NCI-H82 treated with DMSO at 0.1 percent for 48 hours (cell line): ENCODE data around the gene PI4KB.

Experiments
- DNase-seq: peaks from one replicate; lab custom pipeline; 2025; ENCODE audit not compliant: unreplicated experiment; lab: John Stamatoyannopoulos, UW

Gene PI4KB

DNA sequence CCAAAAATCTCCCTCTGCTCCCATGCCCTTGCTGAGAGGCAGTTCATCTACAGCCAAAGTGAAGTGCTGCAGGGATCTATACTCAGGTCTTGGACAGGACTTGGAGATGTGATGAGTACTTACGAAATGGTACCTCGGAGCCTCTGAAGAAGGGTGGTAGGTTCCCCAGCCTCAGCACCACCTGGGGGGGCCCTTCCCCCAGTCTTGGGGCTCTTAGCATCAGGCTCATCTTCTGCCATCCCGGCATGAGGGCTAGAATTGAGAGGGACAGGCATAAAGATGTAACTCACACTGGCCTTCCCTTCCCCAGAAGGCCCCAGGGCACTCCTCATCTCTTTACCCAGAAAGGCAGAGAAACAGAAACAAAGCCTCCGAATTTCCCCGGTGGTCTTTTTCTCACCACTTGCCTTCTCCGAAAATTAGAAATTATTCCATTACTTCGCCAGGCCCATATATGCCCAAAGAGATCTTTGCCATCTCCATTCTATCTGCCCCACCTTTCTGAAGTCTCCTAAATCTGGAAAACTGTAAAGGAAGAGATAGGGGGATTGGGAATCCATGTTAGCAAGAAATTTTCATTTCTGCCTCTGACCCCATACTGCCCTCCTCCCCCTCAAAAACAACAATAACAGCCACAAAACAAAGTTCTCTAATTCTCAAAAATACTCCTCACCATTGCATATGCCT lies 19.0 kb upstream of the PI4KB start:
- no peak for DNase-seq

DNA sequence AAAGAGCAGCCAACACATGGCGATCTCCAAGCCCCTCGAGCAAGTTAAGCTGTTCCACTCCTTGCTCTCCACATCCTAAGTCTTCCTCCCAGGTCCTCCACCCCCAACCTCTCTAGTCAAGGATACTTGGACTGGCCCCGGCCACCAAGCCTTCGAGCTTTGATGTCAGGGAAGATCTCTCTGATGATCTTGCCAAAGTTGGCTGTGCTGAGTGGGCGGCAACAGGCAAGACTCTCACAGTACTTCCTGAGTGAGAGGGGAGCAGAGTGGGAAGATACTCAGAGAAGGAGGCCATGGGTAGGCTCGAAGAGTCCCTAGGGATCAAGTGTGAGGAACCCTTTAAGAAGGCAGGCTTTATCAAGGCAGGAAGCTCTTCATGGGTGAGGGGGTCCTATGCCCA lies 17.1 kb upstream of the PI4KB start:
- no peak for DNase-seq

DNA sequence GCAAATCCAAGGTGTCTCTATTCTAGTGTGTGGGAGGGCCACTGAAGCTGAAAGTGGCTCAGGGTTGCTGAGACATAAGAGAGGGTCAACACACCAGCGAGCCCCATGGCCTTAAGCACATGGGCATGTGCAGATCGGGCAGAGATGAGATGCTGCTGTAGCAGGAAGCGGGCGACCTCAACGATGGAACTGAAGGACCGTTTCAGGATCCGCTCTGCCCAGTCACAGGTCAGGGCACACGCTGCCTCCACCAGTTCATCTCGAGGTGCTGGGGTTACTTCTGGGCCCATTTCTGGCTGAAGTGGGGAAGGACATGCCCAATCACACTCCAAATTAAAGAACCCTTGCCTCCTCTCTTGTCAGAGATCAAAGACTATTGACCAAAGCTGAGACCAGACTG lies 16.4 kb upstream of the PI4KB start:
- no peak for DNase-seq

DNA sequence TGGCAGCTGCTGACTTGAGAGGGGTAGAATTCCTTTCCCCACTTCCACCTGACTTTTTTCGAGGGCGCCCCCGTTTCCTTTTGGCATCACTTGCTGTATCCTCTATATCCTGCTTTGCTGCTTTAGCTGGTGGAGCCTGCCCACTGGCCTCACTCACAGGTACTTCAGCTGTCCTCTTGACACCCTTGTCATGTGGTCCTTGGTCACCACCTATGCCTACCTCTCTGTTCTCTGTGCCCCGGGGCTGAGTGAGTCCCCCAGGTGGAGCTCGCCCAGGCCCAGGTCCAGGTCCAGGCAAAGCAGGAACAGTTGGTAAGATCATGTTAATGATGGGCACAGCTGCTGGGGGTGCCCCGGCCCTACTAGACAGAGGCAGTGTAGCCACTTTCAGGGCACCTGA lies 15.4 kb upstream of the PI4KB start:
- no peak for DNase-seq

DNA sequence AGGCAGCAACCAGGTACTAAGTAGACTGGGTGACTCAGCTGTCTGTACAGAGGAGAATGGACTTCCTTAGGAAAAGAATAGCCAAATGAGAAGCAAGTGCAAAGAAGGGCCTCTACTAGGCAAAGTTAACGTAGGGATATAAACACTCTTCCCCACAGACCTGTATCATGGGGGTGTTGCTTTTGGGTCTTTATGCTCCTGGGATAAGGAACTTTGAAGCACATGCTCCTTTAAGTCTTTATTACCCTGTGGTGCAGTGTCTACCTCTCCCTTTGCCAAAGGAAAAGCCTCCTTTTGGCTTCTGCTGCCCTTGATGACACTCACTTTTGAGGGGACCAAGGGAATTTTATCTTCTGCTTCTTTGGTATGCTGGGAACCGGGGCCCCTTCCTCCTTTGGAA lies 14.8 kb upstream of the PI4KB start:
- no peak for DNase-seq

DNA sequence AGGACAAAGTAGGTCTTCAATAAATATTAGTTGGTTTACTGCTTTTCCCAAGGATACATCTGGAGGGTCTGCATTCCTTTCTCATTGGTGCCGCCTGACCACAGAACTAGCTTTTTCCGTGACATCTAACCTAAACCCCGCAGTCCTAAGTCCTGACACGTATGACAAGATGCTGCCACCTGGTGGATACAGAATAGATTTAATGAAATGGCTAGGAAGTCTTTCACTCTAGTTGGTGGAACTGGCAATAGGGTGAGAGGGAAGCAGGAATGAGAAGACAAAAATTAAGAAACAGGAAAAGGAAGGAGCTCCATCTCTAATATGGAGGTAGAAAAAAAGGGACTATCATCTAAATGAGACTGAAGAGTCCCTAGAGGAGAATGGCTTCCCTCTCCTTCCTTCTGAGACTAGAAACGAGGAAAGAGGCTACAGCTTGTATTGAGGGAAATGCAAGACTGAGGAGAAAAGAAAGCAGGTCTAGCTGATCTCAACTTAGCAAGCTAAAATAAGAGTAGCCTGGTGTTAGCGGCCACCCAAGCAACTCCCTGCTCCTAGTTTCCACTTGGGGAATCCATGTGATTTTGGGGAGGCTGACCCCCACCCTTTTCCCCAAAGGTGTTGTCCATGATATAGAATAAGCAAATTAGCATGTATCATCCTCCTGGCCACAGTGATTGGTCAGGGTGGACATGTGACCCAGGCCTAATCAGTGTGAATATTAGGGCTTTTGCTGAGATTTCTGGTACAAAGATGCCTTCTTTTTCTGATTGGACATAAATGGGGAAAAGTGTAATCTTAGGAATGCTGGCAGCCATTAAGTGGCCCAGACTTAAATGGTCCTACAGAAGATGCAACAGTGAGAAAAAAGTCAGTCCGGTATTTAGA lies 13.9 kb upstream of the PI4KB start:
- peak; percentile 84 for DNase-seq

DNA sequence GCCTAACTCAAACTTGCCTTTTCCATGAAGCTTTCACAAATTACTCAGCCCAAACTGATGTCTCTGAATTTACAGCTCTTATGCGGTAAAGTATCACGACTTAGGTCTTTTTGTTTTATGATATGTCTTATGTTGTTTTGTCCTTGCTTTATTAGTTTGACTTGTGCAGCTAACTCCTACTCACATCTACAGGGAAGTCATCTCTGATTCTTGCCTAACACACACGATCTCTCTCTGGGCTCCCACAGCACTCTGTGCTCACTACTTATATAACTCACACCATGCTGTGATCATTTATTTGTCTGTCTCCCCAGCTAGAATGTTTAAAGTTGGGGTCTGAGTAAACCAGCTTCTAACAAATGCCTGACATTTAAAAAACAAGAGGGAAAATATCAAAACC lies 9.3 kb upstream of the PI4KB start:
- no peak for DNase-seq

DNA sequence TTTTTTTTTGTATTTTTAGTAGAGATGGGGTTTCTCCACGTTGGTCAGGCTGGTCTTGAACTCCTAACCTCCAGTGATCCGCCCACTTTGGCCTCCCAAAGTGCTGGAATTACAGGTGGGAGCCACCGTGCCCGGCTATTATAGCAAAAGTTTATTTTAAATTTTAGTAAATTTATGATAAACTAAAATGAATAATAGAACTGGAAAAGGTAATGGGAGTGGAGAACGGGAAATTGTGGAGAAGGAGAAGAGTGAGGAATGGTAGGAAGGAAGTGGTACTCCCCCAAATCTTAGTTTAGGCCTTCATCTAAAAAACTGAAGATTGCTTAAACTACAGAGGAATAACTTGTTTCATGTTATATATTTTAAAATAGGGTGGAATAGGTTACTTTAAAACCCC lies 7.6 kb upstream of the PI4KB start:
- no peak for DNase-seq

DNA sequence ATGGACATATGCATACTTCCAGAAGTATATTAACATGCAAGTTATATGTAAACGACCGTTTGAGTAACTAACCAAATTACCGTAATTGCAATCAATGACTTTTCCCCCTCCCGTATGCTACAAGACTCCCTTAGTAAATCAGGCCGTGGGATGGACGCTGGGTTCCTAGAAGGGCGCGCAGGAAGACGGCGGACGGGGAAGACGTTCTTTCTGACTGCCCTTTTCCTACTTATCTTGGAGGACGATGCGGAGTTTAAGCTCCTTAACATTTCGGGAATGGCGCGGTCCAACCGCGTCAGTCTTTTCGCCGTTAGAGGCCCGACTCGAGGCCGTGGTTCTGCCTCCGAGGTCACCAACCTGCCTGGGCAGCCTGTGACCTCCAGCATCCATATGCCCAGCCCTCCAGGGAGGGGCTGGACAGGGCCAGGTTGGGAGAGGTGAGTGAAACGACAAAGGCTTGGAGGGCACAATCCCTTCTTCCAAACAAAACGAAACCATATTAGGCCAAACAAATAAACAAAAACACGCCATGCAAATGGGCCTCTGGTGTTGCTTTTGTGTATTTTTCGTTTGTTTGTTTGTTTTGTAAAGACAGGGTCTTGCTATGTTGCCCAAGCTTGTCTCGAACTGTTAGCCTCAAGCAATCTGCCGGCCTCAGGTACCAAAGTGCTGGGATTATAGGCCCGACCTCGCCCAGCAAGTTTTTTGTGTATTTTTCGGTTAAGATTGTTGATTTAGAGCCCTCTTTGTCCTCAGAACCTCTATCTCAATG lies 873 bp upstream of the PI4KB start:
- no peak for DNase-seq

DNA sequence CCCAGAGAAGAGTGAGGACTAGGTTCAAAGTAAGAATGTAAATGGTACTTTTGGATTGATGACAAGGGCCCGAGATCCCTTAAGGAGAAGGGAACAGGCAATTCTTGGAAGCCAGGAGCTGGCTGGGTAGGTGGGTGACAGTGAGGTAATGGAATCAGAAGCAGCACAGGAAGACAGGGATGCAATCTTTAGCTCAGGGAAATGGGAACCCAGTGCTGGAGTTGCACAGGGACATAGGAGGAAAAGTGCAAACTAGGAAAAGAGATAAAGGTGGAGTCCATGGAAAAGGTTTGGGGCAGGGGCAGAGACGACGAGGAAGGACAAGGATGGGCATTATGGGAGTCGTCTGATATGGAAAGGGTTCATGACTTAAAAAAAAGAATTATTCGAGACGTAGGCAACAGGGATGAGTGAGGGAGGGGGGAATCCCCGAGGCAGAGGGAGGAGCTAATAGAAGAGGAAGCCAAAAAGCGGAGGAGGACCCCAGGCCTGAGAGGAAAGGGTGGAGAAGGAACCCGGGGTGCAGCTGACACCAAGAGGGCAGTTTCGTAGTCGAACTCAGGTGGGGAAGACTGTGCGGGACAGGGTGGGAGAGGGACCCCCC lies 495 bp downstream of the PI4KB start:
- DNase-seq, result no peak

DNA sequence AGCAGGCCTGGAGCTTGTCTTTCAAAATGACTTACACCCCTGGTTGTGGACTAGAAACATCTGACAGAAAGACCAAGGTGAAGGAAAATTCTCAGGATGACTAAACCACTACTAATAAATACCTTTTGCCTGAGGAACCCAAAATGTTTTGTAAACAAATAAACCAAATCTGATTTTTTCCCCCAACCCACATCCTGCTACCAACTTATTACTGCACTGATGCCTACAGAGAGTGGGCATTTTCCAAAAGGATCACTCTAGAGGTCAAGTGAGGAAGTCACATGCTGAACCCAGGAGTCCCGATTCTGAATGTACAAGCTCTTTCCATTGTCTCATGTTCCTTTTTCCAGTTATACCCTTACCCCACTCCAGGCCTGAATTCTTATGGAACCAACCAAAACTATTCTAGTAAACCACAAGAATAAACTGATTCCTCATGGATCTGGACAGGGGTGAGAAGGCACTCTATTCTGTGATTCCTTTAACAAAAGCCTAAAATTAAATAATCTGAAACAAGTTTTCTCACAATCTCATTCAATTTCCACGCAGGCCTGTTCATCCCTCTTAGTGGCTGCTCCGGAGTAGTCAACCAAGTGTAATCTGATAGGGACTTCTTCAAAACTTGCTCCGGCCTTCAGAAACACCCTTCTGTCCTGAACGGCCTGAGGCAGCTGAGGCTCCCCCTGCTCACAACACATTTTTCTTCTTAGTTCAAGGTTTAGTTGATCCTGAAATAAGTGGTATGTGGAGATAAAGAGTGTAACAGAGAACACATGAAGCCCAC lies 1.4 kb downstream of the PI4KB start:
- DNase-seq, result no peak

DNA sequence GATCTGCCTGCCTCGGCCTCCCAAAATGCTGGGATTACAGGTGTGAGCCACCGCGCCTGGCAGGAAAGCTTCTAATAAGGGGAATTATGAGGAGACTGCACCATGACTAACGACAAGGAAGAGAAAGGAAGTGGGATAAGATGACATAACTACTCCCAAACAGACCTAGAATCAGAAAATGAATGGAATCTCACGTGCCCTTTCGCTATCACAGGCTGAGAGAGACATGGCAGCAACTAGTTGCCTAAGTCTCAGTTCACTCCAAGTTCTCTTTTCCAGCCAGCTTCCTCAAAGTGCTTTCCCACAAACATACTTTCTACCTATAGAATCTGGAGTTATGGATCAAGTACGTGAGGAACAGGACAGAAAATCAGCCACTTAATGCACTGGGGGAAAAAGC lies 2.0 kb downstream of the PI4KB start:
- DNase-seq, result no peak

DNA sequence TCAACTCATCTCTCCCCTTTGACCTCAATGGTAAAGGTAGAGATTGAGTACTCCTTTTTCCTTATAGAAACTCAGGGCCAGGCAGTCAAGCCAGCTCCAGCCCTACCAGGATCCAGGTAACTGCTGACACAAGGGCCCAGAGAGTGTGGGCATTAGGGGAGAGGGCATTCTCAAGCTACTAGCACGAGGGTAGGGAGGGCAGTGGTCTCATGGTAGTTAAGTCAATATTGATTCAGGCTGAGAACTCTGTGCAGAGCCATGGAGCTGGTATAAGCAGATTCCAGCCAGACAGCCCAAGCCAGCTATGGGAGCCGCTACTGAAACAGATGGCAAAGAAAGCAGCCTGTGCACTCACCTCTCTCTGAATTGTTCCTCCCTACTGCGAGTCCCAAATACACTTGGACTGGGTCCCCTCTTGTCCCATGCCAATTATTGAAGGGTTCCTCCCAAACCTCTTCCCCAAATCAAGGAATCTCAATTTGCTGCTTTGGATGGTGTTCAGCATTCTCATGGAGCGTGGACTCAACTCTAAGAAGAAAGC lies 2.8 kb downstream of the PI4KB start:
- no peak for DNase-seq

DNA sequence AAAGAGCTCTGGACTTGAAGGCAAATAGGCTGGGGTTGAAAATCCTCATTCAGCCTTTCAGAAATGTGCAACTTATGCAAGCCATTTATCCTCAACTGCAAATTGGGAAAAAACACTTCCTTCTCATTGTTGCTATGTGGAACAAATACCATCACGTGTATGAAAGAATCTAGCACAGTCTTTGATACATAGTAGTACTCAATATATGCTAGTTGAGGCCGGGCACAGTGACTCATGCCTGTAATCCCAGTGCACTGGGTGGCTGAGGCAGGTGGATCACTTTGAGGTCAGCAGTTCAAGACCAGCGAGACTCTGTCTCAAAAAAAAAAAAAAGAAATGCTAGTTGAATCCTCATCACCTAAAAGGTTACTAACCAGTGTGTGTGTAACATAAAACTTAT lies 8.2 kb downstream of the PI4KB start:
- no peak for DNase-seq

DNA sequence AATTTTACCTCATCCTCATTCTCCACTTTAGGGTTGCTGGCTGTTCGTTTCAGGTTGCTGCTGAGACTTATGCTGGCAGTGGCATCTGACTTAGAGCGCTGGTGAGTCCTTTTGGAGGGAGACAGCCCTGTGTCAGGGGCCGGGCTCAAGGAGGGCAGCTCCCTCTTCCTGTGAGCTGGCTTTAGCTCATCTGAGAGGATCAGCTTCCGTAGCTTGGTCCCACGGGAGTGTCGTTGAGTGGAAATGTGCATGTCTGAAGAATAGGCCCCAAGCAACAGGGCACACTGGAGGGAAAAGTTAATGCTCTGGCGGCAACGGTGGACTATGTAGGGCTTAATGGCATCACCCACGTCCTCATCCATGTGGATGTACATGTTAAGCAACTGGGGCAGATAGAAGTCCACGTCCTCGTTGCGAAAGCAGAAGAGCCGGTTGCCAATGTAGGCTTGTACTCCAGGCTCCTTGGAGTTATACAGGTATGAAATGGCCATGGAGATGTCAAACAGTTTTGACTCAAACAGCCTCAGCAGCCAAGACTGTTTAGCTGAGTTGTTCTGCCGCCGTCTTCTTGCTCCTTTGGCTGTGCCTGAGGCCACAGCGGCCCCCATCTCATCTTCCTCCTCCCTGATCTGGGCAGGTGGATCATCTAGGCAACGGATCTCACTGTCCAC lies 11.5 kb downstream of the PI4KB start:
- DNase-seq, result no peak

DNA sequence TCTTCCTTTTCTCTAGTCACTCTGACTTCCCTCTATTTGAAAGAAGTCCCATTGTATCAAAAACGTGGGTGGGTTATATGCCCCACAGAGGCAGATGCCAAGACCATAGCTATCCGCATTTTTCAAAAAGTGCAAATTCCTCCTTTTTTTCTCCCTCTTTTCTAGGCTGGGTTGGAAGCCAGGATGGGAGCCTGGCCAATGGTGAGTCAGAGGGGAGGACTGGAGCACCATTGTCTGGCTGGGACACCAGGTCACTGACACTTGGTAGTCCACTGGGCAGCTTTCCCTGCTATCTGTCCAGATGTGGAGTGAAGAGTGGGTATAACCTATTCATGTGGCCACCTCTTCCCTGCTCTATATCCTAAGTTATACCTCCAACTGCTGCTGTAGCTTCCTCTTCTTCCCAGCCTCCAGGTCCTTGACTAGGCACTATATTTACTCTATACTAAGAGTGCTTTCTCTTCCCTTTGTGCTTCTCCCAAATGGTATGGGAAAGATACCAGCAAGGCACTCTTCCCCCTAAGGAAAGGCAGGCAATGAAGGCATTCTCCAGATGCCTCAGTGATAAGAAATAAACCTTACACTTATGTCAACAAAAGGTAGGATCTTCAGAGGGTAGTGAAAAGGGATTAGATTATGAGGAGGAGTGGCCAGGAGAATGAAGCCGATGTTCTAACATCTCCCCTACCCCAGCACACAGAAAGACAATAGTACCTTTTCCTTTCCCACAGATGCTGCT lies 12.9 kb downstream of the PI4KB start:
- DNase-seq, result no peak

DNA sequence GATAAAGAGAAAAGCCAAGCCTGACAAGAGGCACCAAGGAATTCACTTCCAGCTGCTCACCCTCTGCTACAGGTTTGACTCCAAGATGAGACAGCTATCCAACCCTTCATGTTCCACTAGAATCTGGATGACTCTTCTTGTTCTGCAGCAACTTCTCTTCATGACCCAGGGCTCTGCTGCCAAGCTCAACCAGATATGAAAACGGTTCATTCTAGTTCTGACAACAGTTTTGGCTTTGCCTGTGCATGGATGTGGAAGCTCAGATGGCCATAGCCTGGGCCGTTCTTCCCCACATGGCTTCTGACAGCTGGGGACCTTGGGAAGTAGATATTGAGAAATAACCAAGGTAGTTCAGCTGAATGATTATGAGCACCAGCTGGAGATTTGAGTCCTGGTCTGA lies 13.7 kb downstream of the PI4KB start:
- no peak for DNase-seq

DNA sequence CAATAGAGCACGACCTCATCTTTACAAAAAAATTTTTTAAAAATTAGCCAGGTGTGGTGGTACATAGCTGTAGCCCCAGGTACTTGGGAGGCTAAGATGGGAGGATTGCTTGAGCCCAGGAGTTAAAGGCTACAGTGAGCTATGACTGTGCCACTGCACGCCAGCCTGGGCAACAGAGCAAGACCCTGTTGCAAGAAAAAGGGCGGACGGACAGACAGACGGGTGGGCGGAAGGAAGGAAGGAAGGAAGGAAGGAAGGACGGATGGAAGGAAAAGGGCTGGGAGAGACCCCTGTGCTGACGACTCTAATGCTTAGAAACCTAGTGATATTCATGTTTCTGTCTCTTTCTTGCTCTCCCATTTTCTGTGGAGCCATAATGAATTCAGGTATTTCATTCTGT lies 14.4 kb downstream of the PI4KB start:
- DNase-seq, result no peak

DNA sequence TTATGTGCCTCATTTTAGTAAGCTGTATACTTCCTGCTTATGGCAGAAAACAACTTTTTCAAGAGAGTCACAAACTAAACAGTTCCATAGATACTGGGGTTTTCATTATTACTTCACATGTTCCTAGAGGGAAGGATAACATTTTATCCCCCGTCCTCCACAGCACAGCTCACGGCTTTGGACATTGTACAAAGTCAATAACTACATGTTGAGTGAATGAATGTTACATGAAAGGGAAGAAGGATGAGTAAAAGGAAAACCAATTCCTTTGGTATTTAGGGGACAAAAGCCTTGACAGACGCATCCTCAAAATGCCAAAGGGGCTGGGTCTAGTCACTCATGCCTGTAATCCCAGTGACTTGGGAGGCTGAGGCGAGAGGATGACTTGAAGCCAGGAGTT lies 14.8 kb downstream of the PI4KB start:
- DNase-seq, result no peak
